ENCODE measurements around the gene DNAJB6. TPM values are rescaled to one million over a fixed set of nuclear protein-coding genes. Genes with fewer than 3 reads are reported as not detected.

The DNAJB6 gene
- total RNA-seq, 1 donor: 86.6 TPM

DNA sequence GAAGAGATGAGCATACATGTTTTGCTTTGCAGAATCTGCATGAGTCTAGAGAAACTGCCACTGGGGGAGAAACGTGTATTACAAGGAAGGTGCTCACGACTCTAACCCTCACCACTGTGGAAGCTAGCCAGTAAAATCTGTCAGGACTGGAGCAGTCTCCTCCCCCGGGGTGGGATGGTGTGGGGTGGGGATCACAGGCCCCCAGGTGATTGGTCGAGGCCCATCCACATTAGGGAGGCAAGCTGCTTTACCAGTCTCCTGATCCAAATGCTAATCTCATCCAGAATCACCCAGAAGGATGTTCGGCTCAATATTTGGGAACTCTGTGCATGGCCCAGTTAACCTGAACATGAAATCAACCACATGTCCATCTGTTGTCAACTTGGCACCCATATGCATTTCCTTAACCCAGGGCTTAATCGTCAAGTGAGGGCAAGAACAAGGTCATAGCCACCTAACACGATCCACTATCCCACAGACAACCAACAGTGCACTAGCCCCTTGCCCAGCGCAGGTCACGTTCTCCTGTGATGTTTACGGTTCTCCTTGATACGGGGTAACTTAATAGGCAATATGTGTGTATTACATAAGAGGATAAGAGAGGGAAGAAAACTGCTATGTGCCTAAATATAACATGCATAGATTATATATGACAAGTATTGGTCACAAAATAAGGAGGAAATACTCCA lies 40.8 kb downstream of the DNAJB6 start:
- DNase-seq (ENCODE audit: low read depth): no peak
- TF ChIP-seq, protein P1, sequence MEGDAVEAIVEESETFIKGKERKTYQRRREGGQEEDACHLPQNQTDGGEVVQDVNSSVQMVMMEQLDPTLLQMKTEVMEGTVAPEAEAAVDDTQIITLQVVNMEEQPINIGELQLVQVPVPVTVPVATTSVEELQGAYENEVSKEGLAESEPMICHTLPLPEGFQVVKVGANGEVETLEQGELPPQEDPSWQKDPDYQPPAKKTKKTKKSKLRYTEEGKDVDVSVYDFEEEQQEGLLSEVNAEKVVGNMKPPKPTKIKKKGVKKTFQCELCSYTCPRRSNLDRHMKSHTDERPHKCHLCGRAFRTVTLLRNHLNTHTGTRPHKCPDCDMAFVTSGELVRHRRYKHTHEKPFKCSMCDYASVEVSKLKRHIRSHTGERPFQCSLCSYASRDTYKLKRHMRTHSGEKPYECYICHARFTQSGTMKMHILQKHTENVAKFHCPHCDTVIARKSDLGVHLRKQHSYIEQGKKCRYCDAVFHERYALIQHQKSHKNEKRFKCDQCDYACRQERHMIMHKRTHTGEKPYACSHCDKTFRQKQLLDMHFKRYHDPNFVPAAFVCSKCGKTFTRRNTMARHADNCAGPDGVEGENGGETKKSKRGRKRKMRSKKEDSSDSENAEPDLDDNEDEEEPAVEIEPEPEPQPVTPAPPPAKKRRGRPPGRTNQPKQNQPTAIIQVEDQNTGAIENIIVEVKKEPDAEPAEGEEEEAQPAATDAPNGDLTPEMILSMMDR (IDR thresholded peaks at IDR 0.05; ENCODE audit: insufficient read depth, low read length): no peak
- H3K4me3 ChIP-seq (ENCODE audit: low read depth, low read length): no peak overlapping the region

DNA sequence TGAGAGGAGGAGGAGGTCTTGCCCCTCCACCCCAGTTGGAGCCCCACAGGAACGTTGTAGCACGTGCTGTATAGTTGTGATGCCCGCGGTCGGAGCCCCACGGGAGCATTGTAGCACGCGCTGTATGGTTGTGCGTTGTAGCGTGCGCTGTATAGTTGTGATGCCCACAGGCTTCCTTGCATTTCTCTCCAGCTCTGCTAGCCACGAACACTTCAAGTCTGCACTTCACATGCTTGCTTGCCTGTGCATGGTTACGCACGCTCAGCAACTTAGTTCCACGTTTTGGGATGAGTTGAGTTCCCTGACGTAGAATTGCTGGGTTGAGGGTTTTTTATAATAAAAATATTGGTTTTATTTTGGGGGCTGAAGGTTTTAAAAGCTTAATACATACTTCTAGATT lies 41.6 kb downstream of the DNAJB6 start:
- H3K4me3 ChIP-seq (ENCODE audit: low read depth, low read length): no peak overlapping the region
- TF ChIP-seq, protein P1 (IDR thresholded peaks at IDR 0.05; ENCODE audit: insufficient read depth, low read length): no peak
- no peak for DNase-seq (ENCODE audit: low read depth)

DNA sequence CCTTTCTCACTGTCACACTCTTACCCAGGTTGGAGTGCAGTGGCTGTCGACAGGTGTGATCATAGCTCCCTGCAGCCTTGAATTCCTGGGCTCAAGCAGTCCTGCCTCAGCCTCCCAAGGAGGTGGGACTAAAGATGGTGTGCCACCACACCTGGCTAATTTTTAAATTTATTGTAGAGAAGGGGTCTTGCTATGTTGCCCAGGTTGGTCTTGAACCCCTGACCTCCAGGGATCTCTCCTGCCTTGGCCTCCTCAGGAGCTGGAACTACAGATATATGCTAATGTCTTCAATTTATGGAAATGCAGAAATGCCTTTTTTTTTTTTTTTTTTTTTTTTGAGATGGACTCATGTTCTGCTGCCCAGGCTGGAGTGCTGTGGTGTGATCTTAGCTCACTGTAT lies 42.7 kb downstream of the DNAJB6 start:
- no peak overlapping the region for H3K4me3 ChIP-seq (ENCODE audit: low read depth, low read length)
- DNase-seq (ENCODE audit: low read depth): no peak
- TF ChIP-seq, protein P1 (IDR thresholded peaks at IDR 0.05; ENCODE audit: insufficient read depth, low read length): no peak

DNA sequence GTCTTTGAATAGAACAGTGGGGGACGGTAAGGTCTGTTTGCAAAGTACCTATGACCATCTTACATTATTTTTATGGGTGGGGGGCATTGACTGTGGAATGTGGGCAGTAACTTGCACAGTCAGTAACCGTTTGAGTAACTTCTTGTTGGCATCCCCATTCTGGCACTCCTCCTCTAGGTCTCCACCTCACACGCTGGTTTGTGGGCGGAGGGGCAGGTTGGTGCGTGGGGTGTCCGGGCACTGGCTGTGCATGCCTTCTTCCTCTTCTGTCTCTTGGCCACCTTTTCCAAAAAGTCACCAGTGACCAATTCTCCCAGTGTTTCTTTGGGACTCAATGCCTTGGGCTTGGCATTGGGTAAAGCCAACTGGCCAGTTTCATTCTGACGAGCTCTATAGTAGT lies 43.6 kb downstream of the DNAJB6 start:
- H3K4me3 ChIP-seq (ENCODE audit: low read depth, low read length): no peak overlapping the region
- no peak for DNase-seq (ENCODE audit: low read depth)
- TF ChIP-seq, protein P1 (IDR thresholded peaks at IDR 0.05; ENCODE audit: insufficient read depth, low read length): no peak

DNA sequence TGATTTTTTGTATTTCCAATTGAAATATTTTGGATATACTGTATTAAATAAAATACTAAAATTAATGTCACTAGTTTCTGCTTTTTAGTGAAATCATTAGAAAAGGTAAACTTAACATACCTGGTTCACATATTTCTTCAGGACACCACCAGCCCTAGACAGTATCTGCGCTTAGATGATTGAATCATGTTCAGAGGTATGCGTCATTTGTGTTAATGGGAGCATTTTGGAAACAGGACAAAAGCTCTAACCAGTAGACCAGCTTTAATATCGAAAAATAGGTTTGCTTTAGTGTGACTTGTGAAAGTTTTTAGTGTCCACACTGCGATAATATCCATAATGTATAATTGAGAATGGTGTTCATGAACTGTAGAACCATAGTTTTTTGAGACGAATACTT lies 47.1 kb downstream of the DNAJB6 start:
- no peak for DNase-seq (ENCODE audit: low read depth)
- TF ChIP-seq, protein P1 (IDR thresholded peaks at IDR 0.05; ENCODE audit: insufficient read depth, low read length): no peak
- no peak overlapping the region for H3K4me3 ChIP-seq (ENCODE audit: low read depth, low read length)

DNA sequence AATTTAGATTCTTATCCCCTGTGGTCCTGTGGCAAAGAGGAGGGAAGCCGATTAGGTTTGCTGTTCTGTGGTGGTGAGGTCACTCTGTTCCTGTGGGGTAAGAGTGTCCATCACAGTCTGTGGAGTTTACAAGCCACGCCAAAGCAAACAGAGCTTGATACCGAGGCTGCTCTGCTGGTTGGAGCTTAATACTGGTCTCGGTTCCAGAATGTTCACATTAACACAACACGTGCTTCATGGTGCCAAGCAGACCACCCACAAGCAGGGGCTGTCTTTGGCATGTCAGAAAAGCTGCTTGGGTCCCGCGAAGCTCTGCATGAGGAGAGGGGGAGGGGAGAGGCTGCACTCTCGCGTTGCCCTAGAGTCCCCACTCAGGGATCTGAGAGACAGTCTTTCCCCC lies 47.5 kb downstream of the DNAJB6 start:
- TF ChIP-seq, protein P1 (IDR thresholded peaks at IDR 0.05; ENCODE audit: insufficient read depth, low read length): no peak
- no peak overlapping the region for H3K4me3 ChIP-seq (ENCODE audit: low read depth, low read length)
- peak; percentile 52 for DNase-seq (ENCODE audit: low read depth)
